ENCODE results near the gene SACM1L.
A peak's percentile ranks its signal among the peaks of the same experiment; 100 is the strongest.
"Not testable (repeated sequence)": the region's sequence is repeated elsewhere in the genome, so short reads cannot be mapped to it uniquely, and the experiment has no call there.

Gene SACM1L

GRCh38 chr3:45691842-45692241 is 2.6 kb downstream of the SACM1L start:
- ChIA-PET CTCF (no interaction called here), POLR2A (no interaction called here)
- DNase-seq (ENCODE audit: extremely low spot score): no peak
- TF ChIP-seq ELF4 (IDR thresholded peaks at IDR 0.05): no peak
- no peak for TF ChIP-seq ZNF384 (IDR thresholded peaks at IDR 0.05)
- TF ChIP-seq SP1 (IDR thresholded peaks at IDR 0.05): no peak
- TF ChIP-seq HDGF (IDR thresholded peaks at IDR 0.05; ENCODE audit: borderline replicate concordance): no peak
- TF ChIP-seq FOXM1 (IDR thresholded peaks at IDR 0.05; ENCODE audit: borderline replicate concordance): no peak
- TF ChIP-seq L3MBTL2 (conservative IDR thresholded peaks at IDR 0.05): no peak
- TF ChIP-seq BHLHE40 (IDR thresholded peaks at IDR 0.05; ENCODE audit: borderline replicate concordance): no peak
- TF ChIP-seq LEF1 (IDR thresholded peaks at IDR 0.05; ENCODE audit: borderline replicate concordance): no peak
- no peak for TF ChIP-seq FOXA1 (IDR thresholded peaks at IDR 0.05)
- no peak for TF ChIP-seq CTBP1 (IDR thresholded peaks at IDR 0.05; ENCODE audit: borderline replicate concordance)

DNA sequence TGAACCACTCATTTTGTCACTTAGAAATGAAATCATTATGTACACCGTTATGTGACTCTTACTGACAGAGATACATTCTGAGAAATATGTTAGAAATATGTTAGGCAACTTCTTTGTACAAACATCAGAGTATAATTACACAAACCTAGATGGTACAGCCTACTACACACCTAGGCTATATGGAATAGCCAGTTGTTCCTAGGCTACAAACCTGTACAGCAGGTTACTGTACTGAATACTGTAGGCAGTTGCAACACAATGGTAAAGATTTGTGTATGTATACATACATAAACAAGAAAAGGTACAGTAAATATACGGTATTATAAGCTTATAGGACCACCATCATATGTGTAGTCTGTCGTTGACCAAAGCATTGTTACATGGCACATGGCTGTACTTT is 3.7 kb downstream of the SACM1L start:
- no peak for DNase-seq (ENCODE audit: extremely low spot score)
- TF ChIP-seq BHLHE40 (IDR thresholded peaks at IDR 0.05; ENCODE audit: borderline replicate concordance) (no peak), TARDBP (IDR thresholded peaks at IDR 0.05) (no peak), ARNT (IDR thresholded peaks at IDR 0.05) (no peak), FOXK2 (IDR thresholded peaks at IDR 0.05) (no peak), FOXA1 (IDR thresholded peaks at IDR 0.05) (no peak), L3MBTL2 (conservative IDR thresholded peaks at IDR 0.05) (no peak), SP1 (IDR thresholded peaks at IDR 0.05) (no peak), FOXM1 (IDR thresholded peaks at IDR 0.05; ENCODE audit: borderline replicate concordance) (no peak), SUZ12 (IDR thresholded peaks at IDR 0.05) (no peak), ZNF384 (IDR thresholded peaks at IDR 0.05) (no peak), ELF4 (IDR thresholded peaks at IDR 0.05) (no peak), NFRKB (IDR thresholded peaks at IDR 0.05) (no peak), CTBP1 (IDR thresholded peaks at IDR 0.05; ENCODE audit: borderline replicate concordance) (no peak)
- TF ChIP-seq, protein P1, sequence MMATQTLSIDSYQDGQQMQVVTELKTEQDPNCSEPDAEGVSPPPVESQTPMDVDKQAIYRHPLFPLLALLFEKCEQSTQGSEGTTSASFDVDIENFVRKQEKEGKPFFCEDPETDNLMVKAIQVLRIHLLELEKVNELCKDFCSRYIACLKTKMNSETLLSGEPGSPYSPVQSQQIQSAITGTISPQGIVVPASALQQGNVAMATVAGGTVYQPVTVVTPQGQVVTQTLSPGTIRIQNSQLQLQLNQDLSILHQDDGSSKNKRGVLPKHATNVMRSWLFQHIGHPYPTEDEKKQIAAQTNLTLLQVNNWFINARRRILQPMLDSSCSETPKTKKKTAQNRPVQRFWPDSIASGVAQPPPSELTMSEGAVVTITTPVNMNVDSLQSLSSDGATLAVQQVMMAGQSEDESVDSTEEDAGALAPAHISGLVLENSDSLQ (IDR thresholded peaks at IDR 0.05): no peak
- POLR2A ChIA-PET: no interaction called here
- CTCF ChIA-PET: no interaction called here

GRCh38 chr3:45693941-45694521 is 4.8 kb downstream of the SACM1L start:
- ChIA-PET POLR2A (no interaction called here), CTCF (interaction anchor here (0.6 to 1.0 kb wide), 3 partner anchors 11 to 495 kb away, joined by 3 to 9 read pairs (median 3); no protein-coding TSS in a partner anchor)
- TF ChIP-seq FOXA1 (IDR thresholded peaks at IDR 0.05) (no peak), LEF1 (IDR thresholded peaks at IDR 0.05; ENCODE audit: borderline replicate concordance) (no peak), HDGF (IDR thresholded peaks at IDR 0.05; ENCODE audit: borderline replicate concordance) (no peak), ZNF384 (IDR thresholded peaks at IDR 0.05) (no peak), BHLHE40 (IDR thresholded peaks at IDR 0.05; ENCODE audit: borderline replicate concordance) (no peak), TARDBP (IDR thresholded peaks at IDR 0.05) (no peak), ARNT (IDR thresholded peaks at IDR 0.05) (no peak), NFRKB (IDR thresholded peaks at IDR 0.05) (no peak), FOXM1 (IDR thresholded peaks at IDR 0.05; ENCODE audit: borderline replicate concordance) (no peak), SUZ12 (IDR thresholded peaks at IDR 0.05) (no peak), ELF4 (IDR thresholded peaks at IDR 0.05) (no peak)
- DNase-seq (ENCODE audit: extremely low spot score): no peak

- CTCF ChIA-PET; DNase-seq (ENCODE audit: extremely low spot score); POLR2A ChIA-PET: not testable (repeated sequence)
Observed at GRCh38 chr3:45695166-45695565, 6.0 kb downstream of the SACM1L start.

DNA sequence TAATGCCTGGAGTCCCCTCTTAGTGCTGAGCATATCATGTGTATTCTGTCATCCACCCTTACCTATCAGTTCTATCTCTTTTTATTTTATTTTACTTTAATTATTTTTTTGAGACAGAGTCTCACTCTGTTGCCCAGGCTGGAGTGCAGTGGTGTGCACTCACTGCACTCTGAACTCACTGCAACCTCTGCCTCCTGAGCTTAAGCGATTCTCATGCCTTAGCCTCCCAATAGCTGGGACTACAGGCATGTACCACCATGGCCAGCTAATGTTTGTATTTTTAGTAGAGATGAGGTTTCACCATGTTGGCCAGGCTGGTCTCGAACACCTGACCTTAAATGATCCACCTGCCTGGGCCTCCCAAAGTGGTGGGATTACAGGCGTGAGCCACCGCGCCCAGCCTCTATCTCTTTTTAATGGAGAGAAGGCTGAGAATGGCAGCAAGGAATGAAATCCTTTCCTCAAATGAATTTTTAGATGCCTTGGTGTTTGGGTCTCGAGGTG is 11.4 kb downstream of the SACM1L start:
- ChIA-PET POLR2A (no interaction called here), CTCF (no interaction called here)
- no peak for DNase-seq (ENCODE audit: extremely low spot score)
- TF ChIP-seq FOXA1 (IDR thresholded peaks at IDR 0.05) (no peak), NFRKB (IDR thresholded peaks at IDR 0.05) (no peak), LEF1 (IDR thresholded peaks at IDR 0.05; ENCODE audit: borderline replicate concordance) (no peak), SP1 (IDR thresholded peaks at IDR 0.05) (no peak), ELF4 (IDR thresholded peaks at IDR 0.05) (no peak), TARDBP (IDR thresholded peaks at IDR 0.05) (no peak), BHLHE40 (IDR thresholded peaks at IDR 0.05; ENCODE audit: borderline replicate concordance) (no peak), FOXK2 (IDR thresholded peaks at IDR 0.05) (no peak), SUZ12 (IDR thresholded peaks at IDR 0.05) (no peak), HDGF (IDR thresholded peaks at IDR 0.05; ENCODE audit: borderline replicate concordance) (no peak), CTBP1 (IDR thresholded peaks at IDR 0.05; ENCODE audit: borderline replicate concordance) (no peak), ZNF384 (IDR thresholded peaks at IDR 0.05) (no peak), ARNT (IDR thresholded peaks at IDR 0.05) (no peak), L3MBTL2 (conservative IDR thresholded peaks at IDR 0.05) (no peak), FOXM1 (IDR thresholded peaks at IDR 0.05; ENCODE audit: borderline replicate concordance) (no peak)
- TF ChIP-seq, protein P1 (IDR thresholded peaks at IDR 0.05): no peak

GRCh38 chr3:45701172-45701867 is 12.1 kb downstream of the SACM1L start:
- TF ChIP-seq, protein P1 (IDR thresholded peaks at IDR 0.05): peak; percentile 55
- TF ChIP-seq LEF1 (IDR thresholded peaks at IDR 0.05; ENCODE audit: borderline replicate concordance): no peak
- CTCF ChIA-PET: no interaction called here
- no peak for DNase-seq (ENCODE audit: extremely low spot score)
- POLR2A ChIA-PET: interaction anchor here (1.7 kb wide), 1 partner anchor 13 kb away, joined by 5 read pairs; the partner anchor contains the start of gene SACM1L
